PC-3 (cell line): ENCODE data around the gene ARHGDIB.

Experiments
- CTCF ChIP-seq: fragments of 300-600 bp; sonication (generic); conservative IDR thresholded peaks from 2 replicates; pipeline ENCODE4 v1.5.1; 2017; ENCODE audit warnings: antibody characterized with exemption, low read depth, mild to moderate bottlenecking, low read length
- EZH2 ChIP-seq: fragments of 300-600 bp; sonication (generic); IDR thresholded peaks from one replicate; pipeline ENCODE4 v1.6.1; 2017; ENCODE audit warnings: antibody characterized with exemption, mild to moderate bottlenecking, low read length; ENCODE audit not compliant: unreplicated experiment

- TF ChIP-seq EZH2 (no peak), CTCF (no peak)
Measured at GRCh38 chr12:14950982-14951746, 10.2 kb downstream of the ARHGDIB start.
